ENCODE data around the gene PCDH8.

PCDH8 gene

DNA sequence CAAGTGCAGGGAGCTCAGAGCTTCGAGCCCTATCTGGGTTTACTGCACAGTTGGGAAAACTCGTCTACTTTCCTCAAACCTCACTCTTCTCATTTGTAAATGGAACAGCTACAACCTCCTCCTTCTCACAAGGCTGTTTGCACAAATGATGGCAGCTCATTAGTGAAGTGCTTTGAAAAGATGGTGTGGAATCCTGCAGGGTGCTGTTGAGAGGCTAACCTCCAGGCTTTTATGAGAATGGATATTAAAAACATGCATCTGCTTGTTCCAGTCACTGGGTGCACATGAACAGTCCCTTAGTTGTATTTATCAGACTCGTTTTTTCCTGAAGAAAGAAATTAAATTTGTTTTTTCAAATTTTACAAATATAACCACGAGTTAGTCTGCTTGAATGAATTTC lies 36.6 kb downstream of the PCDH8 start:
- no peak for DNase-seq (ENCODE audit: low read depth)

GRCh38 chr13:52810526-52810925 lies 37.9 kb downstream of the PCDH8 start:
- DNase-seq (ENCODE audit: low read depth) = no peak

- no peak for DNase-seq (ENCODE audit: low read depth)
Observed at GRCh38 chr13:52810011-52810410, 38.4 kb downstream of the PCDH8 start.

DNA sequence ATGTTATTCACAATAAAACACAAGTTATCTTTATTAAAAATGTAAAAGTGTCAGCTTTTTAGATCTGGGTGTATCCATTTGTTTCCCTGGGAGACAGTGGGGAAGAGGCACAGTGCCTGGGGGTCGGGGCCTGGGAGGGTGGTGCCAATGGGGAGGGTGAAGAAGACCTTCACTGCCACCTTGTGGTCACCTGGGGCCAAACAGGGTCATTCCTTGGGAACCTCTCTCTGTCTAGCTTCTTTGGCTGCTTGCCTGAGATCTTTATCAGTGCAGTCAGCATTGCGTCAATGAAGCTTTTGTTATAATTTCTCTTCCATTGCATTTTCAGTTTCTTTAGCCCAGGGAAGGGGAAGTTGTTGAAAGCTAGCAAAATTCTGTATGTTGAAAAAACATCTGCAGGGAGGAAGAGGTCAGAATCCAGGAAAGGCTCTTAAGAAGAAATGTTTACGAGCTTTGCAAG lies 39.1 kb downstream of the PCDH8 start:
- peak; percentile 30 for DNase-seq (ENCODE audit: low read depth)

GRCh38 chr13:52808842-52809219 lies 39.6 kb downstream of the PCDH8 start:
- no peak for DNase-seq (ENCODE audit: low read depth)

GRCh38 chr13:52806029-52806428 lies 42.4 kb downstream of the PCDH8 start:
- DNase-seq (ENCODE audit: low read depth) = no peak

DNA sequence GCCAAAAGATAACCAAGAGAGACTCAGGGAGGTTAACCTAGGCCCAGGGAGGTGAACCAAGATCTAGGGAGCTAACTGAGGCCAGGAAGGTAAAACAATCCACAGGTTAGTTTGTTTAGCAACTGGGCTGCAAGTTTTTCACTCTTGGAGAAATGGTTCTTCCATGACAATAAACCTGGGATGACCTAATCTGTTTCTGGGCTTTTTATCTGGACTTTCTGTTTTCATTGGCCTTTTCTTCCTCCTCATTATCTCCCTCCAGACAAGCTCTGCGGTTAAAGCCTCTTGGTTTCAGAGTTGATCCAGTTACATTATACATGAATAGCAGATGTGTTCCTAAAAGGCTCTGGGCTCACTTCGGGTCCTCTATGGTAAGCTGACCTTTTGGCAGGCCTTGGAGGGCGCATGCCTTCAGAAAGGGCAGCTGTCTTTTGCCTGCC lies 44.2 kb downstream of the PCDH8 start:
- DNase-seq (ENCODE audit: low read depth) = no peak

- DNase-seq (ENCODE audit: low read depth) = no peak
Observed at GRCh38 chr13:52800856-52801255, 47.6 kb downstream of the PCDH8 start.

- DNase-seq (ENCODE audit: low read depth) = no peak
Observed at GRCh38 chr13:52798770-52799430, 49.5 kb downstream of the PCDH8 start.

DNA sequence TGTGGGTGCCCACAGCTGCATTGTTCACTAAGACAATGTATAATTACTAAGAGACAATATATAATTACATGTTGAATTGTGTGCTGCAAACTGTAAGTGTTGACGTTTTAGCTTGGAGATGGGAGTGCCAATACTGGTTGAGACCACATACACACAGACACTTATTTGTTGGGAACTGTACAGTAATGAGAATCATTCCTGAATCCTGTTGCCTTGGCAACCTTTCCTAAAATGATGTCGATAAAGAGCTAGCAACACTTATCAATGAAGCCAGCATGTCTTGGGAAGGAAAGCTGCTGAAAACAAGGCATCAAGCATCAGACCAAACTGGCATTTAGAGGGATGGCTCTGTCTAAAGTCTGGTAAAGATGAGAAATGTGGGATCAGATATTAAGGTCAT lies 51.3 kb downstream of the PCDH8 start:
- DNase-seq (ENCODE audit: low read depth) = no peak

DNA sequence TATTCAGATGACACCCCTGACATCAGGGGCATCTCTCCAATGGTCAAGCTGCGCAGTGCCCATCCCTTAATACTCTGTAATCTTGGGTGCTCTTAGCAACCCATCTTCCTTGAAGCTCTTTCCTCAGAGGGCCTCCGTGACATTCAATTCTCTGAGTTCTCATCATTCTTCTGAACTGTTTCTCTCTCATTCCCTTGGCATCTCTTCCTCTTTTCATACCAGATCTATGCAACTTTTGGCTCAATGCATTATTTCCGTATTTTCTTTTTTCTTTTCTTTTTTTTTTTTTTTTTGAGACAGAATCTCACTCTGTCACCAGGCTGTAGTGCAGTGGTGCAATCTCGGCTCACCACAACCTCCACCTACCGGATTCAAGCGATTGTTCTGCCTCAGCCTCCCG lies 53.9 kb downstream of the PCDH8 start:
- DNase-seq (ENCODE audit: low read depth) = no peak

GRCh38 chr13:52793515-52794061 lies 54.9 kb downstream of the PCDH8 start:
- no peak for DNase-seq (ENCODE audit: low read depth)

Data from non-pigmented ciliary epithelial cell (primary cell).